HG03565 (cell line): ENCODE results near the gene GTF2I.
A peak's percentile ranks its signal among the peaks of the same experiment; 100 is the strongest.
"Not testable (repeated sequence)": the region's sequence is repeated elsewhere in the genome, so short reads cannot be mapped to it uniquely, and the experiment has no call there.

ENCODE experiments used
- ATAC-seq: cut with Tn5 transposase; IDR thresholded peaks from one replicate; pipeline ENCODE4 v1.9.1; 2021; ENCODE audit warnings: mild to moderate bottlenecking, moderate library complexity; ENCODE audit not compliant: unreplicated experiment

Gene GTF2I

DNA sequence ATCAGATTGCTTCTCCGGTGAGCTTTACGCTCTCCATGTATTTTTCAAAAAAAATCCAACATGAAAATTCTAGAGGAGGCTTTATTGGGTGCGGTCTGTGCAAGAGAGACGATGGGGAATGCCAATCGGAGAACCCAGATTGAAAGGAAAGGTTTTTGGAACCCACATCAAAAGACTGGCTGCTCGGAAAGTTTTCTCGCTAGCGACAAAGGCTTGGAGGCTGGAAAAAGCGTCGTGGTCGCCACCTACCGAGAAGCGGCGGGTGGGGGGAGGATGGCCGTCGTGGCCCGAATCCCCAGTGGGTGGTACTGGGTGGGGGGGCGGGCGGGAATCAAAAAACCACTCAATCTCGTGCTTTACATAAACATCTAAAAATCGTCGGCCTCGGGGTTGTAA is 1.1 kb upstream of the GTF2I start:
- no peak for ATAC-seq

DNA sequence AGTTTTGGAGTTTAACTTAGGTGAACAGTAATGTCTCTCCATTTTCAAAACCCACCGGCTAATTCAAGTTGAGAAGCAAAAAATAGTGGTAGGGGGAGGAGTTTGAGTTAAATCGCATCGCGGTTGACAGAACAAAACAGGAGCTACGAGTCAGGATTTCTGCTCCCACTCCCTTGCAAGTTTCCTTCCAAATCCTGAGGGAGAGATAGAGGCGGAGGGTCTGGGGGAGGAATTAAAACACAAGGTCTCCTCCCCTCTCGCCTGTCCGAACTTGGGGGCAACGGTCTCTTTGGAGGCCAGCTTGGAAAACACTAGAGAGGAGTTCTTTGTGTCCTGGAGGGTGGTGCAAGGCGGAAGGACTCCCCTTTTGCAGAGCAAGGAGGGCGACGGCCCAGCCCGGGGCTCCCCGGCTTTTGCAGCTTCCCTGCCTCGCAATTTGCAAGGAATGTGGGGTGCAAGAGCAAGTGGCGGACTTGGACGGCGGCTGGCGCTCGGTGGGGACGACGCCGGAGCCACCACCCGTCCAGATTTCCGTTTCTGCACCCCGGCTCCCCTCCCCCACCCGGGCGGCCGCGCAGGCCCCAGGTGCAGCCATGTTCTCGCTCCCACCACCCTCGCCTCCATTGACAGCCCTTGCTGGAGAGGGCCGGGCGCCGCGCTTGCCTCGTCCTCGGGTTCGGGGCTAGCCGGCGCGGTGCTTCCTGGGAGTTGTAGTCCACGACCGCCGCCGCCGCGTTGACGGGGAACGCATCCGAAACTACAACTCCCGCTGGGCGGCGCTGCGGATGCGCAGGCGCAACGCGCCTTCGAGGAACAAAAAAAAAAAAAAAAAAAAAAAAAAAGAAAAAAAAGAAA is 454 bp upstream of the GTF2I start:
- peak; percentile 48 for ATAC-seq

DNA sequence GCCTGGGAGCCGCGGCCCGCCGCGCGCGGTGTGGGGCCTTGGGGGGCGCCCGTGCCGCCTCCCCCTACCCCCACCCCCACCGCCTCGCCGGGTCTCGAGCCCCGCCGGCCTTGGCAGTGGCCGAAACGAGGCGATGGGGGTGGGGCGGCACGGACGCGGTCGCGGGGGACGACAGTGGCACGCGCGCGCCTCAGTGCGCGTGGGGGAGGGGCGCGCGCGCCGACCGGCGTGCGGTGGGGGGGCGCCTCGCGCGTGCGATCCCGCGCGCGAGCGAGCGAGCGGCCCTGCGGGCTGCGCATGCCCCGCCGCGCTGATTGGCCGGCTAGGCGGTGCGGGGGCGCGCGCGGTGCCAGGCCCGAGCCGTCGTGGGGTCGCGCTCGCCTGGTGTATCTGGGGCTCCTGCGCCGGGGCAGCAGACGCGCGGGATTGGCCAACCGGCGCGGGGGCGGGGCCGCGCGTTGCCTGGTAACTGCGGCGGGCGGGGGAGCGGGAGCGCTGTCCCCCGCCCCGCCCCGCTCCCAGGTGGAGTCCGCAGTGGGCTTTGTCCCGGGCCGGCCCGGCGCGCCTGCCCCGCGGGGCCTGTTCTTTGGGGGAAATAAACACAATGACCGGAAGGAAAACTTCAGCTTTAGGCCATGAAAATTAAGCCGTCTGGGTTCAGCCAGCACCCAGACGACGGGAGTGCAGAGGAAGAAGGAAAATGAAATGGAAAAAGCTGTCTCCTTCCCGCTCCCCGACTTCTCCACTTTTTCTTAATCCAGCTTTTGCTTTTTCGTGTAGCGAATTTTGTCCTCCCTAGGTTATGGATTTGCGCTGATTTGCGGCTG is 873 bp downstream of the GTF2I start:
- peak; percentile 39 for ATAC-seq

DNA sequence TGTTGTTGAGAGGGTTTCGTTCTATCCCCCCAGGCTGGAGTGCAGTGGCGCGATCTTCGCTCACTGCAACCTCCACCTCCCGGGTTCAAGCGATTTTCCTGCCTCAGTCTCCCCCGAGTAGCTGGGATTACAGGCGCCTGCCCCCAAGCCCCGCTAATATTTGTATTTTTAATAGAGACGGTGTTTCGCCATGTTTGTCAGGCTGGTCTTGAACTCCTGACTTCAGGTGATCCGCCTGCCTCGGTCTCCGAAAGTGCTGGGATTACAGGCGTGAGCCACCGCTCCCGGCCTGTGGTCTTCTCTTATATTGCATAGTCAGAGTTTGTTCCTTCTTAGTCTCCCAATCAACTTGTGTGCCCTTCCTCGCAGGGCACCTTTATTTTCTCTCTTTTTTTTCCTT is 2.7 kb downstream of the GTF2I start:
- not testable (repeated sequence) for ATAC-seq

DNA sequence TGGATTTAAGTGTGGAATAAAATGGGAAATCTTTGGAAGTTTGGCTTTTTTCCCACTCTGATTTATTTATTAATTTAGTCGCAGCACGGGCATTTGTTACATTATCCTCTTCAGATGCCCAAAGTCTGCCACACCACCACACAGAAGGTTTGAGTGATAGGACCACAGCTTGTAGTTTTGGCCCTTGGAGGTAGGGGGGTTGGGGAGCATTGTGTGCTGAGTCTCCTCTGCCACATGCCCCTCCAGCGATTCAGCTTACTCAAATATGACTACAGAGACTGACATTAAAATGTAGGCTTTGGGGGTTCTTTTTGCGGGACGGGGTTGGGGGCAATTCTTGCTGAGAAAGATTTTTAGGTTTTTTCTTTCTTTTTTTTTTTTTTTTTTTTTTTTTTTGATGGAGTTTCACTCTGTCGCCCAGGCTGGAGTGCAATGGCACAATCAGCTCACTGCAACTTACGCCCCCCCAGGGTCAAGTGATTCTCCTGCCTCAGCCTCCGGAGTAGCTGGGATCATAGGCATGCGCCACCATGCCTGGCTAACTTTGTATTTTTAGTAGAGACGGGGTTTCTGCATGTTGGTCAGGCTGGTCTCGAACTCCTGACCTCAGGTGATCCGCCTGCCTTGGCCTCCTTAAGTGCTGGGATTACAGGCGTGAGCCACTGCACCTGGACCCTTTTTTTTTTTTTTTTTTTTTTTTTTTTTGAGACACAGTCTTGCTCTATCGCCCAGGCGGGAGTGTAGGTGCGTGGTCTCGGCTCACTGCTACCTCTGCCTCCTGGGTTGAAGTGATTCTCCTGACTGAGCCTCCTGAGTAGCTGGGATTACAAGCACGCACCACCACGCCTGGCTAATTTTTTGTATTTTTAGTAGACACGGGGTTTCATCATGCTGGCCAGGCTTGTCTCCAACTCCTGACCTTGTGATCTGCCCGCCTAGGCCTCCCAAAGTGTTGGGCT is 4.6 kb downstream of the GTF2I start:
- ATAC-seq = not testable (repeated sequence)

DNA sequence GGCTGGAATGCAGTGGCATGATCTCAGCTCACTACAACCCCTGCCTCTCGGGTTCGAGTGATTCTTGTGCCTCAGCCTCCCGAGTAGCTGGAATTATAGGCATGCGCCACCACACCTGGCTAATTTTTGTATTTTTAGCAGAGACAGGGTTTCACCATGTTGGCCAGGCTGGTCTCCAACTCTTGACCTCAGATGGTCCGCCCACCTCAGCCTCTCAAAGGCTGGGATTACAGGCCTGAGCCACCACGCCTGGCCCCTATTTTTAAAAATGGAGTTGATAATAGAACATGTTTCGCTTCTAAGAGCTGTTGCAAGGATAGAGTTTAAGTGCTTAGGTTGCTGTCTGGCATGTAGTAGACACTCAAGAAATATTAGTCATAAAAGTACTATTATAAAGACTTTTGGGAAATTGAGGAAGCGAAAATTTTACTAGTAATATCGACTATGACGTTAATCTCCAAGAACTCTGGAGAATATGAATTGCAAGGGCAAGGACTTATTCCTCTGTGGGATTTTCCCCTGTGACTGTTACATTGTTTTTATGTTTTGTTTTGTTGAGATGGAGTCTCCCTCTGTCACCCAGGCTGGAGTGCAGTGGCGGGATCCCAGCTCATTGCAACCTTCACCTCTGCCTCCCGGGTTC is 7.9 kb downstream of the GTF2I start:
- ATAC-seq = no peak

DNA sequence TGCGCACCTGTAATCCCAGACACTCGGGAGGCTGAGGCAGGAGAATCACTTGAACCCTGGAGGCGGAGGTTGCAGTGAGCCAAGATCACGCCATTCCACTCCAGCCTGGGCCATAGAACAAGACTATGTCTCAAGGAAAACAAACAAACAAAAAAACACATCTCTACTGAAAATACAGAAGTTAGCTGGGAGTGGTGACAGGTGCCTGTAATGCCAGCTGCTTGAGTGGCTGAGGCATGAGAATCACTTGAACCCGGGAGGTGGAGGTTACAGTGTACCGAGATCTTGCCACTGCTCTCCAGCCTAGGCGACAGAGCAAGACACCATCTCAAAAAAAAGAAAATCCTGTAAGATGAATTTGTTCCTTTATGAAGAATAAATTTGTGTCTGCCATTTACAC is 9.5 kb downstream of the GTF2I start:
- ATAC-seq = not testable (repeated sequence)

DNA sequence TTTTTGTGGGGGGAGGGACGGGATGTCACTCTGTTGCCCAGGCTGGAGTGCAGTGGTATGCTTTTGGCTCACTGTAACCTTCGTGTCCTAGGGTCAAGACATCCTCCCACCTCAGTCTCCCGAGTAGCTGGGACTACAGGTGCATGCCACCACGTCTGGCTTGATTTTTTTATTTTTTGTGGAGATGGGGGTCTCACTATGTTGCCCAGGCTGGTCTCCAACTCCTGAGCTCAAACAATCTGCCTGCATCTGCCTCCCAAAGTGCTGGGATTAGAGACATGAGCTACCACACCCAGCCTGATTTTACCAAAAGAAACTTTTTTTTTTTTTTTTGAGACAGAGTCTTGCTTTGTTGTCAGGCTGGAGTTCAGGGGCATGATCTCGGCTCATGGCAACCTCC is 10.0 kb downstream of the GTF2I start:
- not testable (repeated sequence) for ATAC-seq

DNA sequence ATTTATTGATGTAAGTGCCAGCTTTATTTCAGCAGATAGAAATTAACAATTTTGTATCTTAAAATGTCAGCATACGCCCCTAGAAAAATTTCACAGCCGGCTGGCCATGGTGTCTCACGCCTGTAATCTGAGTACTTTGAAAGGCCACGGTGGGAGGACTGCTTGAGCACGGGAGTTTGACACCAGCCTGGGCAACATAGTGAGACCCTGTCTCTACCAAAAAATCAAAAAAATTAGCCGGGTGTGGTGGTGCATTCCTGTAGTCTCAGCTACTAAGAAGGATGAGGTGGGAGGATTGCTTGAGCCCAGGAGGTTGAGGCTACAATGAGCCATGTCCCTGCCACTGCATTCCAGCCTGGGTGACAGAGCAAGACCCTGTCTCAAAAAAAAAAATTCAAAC is 14.1 kb downstream of the GTF2I start:
- ATAC-seq = no peak

DNA sequence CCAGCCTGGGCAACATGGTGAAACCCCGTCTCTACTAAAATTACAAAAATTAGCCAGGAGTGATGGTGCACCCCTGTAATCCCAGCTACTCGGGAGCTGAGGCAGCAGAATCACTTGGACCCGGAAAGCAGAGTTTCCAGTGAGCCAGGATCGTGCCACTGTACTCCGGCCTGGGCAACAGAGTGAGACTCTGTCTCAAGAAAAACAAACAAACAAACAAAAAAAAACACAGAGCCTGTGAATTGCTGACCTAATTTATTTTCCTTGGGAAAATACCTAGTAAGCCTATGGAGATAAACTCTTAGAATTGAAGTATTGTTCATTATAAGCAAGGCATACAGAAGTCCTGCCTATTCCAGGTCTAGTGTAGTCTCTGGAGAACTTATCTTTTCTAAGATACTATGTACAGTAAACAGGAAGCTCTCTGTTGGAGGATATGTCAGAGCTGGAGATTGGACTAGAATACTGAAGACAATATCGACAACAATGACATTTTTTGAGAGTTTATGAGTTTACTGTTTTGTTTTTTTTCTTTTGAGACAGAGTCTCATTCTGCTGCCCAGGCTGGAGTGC is 14.9 kb downstream of the GTF2I start:
- no peak for ATAC-seq

DNA sequence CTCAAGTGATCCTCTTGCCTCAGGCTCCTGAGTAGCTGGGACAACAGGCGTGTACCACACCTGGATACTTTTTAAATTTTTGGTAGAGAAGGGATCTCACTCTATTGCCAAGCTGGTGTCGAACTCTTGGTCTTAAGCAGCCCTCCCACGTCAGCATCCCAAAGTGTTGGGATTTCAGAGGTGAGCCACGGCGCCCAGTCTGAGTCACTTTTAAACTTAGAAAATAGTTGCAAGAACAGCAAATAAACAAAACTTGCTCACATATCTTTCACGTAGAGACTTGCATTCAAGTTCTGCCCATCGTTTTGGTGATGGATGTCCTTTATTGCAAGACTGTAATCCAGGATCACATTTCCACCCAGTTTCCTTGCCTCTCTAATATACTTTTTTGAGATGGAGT is 16.6 kb downstream of the GTF2I start:
- no peak for ATAC-seq

DNA sequence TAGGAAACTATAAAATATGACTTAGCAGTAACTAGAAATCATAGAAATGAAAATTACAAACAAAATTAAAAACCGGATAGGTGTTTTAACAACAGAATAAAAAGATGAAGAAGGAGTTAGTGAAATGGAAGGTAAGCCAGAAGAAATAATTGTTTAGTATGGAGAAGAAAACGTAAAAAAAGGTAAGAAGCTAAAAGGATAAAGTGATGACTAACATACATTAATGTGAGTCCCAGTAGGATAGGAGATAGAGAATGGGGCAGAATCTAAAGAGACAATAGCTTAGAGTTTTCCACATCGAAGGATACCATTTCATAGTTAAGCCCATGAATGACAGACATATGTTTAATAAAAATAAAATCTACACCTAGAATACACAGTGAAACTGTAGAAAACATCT is 25.3 kb downstream of the GTF2I start:
- ATAC-seq = no peak

DNA sequence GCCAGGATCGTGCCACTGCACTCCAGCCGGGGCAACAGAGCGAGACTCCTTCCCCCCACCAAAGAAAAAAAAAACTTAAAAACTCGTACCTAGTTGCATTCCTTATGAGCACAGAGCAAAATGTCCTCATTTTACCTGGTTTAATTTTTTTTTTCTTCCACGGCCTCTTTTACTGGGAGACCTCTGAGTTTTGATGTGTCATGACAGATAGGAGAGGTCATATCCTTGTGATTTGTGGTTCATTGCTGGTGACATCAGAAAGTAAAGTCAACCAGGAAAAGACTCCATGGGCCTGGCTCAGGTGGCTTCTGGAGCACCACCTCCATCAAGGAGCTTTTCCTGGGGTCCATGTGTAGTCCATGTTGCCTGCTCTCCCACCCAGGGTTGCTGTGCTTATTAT is 26.3 kb downstream of the GTF2I start:
- no peak for ATAC-seq

DNA sequence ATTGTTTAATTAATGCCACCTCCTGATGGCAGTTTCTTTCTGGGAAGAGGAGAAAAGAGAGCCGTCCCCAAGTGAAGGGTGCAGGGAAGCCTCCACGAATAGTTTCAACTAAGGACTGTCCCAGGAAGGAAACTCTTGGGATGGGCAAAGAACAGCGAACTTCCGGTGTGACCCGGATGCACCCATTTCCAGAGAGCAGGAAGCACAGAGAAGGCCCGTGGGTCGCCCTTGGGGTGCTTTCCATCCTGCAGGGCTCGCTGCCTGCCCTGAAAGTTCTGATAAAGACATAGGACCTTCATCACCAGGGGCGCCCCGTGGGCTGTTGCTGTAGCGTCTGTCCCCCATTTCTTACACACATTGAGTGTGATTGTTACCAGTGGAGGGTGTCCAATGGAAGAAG is 27.0 kb downstream of the GTF2I start:
- no peak for ATAC-seq

DNA sequence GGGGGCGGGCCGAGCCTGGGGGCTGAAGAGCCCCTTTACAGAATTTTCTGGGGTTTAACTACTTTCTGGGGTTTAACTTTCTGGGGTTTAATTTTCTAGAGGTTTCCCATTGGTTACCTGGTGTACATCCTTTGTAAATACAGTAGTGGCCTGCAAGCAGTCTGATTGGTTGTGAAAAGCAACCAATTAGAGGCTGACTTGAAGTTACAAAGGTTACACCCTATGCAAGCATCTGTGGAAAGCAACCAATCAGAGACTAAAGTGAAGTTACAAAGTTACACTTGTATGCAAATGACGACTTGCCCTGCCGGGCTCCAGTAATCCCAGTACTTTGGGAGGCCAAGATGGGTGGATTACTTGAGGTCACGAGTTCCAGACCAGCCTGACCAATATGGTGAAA is 27.4 kb downstream of the GTF2I start:
- ATAC-seq = no peak

DNA sequence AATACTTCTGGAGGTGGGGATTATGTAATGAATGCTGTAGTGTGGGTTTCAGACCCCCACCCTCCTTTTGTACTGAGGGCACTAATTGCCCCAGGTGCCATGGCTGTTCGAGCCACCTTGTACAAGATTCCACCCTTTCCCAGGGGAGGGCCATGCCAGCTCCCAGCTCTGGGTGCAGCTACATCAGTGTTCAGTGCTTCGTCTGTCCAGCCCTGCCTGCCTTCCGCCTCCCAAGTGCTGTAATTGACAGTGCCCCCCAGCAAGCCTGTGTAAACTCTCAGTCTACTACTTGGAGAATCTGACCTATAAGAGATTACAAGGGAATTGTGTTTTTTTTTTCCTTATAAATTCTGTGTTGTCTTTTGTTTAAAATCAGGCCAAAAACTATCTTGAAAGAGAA is 33.0 kb downstream of the GTF2I start:
- no peak for ATAC-seq

DNA sequence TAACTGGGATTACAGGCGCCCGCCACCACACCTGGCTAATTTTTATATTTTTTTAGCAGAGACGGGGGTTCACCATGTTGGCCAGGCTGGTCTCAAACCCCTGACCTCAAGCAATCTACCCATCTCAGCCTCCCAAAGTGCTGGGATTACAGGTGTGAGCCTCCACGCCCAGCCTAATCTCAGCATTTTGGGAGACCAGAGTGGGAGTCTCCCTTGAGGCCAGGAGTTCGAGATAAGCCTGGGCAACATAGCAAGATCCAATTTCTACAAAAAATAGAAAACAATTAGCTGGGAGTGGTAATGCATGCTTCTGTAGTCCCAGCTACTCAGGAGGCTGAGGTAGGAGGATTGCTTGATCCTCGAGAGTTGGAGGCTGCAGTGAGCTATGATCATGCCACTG is 46.9 kb downstream of the GTF2I start:
- ATAC-seq = not testable (repeated sequence)

DNA sequence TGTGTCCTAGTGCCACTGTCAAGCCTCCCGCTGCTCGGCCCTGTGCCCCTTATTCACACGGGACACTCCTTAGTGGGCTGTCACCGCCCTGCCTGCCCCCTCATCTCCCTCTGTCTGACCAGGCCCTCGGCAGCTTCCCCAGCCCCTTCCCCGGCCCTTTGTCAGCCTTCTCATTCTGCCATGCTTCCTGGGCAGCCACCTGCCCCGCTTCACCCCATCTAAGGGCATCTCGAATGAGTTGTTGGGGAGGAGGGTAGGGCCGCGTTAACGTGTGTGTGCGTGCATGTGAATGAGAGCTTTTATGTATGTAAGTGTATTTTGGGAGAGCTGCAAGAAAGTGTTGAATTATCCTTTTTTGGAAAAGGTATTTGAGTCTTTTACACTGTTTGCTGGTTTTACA is 49.7 kb downstream of the GTF2I start:
- no peak for ATAC-seq

DNA sequence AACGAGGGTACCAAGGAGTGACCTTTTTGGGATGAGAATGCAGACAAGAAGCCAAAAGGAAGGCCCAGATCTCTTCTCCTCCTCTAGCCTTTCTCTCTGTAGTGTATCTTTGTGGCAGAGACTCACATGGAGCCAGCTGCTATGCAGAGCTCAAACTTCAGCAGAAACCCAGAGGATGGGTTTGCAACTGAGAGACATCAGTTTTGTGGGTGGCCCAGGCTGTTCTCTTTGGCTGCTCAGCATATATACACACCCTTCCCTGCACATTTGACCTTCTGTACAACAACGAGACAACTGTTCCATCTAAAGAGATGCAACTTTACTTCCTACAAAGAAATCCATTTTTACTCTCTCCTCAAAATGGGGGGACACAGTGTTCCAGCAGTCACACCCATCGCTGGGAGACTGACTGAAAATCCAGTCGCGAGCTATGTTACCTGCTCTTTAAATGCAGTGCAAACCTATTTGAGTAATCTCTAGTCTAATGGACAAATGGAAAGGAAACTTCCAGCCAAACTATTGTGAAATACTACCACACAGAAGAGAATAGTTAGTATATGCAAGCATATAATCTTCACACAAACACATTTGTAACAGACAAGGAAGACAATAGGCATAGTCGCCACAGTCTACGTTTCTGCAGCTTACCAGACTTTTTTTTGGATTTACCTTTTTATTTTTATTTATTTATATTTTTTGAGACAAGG is 51.2 kb downstream of the GTF2I start:
- no peak for ATAC-seq
